Keratinocyte (primary cell): ENCODE results near the gene TMUB2.

ENCODE experiments used
- CTCF ChIP-seq, 3 experiments: IDR thresholded peaks in 1 of 3; conservative IDR thresholded peaks in 1 of 3; optimal IDR thresholded peaks in 1 of 3; 2 replicates in 2 of 3; 3 replicates in 1 of 3; pipeline versions ENCODE3 to v1.5.1; 2011; ENCODE audit warnings: low read length in 3 of 3, mild to moderate bottlenecking in 3 of 3, moderate library complexity in 2 of 3, control low read depth in 1 of 3, inconsistent platforms in 1 of 3; ENCODE audit not compliant: insufficient read depth in 2 of 3; ENCODE audit errors: extremely low read depth in 1 of 3
- EZH2 ChIP-seq: IDR thresholded peaks from one replicate; pipeline ENCODE4 v1.6.1; 2012; ENCODE audit warnings: inconsistent platforms, mild to moderate bottlenecking, low read length, moderate library complexity

DNA sequence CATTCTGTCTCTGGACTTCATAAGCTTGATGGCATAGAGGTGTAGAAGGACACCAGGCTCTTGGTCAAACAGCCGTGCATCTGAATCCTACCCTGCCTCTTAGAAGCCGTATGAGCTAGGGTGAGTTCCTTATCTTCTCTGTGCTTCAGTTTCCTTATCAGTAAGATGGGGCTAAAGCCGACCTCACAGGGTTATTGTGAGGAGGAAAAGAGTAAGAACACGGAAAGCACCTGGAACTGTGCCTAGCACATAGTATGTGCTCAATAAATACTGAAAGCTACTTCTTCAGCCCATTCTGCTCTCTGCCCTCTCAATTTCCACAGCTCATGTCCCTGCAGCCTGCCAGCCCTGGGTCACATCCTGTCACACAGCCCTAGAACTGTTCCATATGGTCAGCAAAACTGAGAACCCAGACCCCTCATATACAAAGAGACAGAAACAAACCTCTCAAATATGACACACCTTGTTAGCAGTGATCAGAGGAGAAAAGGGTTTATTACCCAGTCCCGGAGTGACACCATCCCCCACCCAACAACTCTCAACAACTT, 49.7 kb downstream of the TMUB2 start:
- TF ChIP-seq EZH2: no peak
- TF ChIP-seq CTCF (optimal IDR thresholded peaks at IDR 0.05 in 1 of 3, IDR thresholded peaks at IDR 0.05 in 1 of 3, conservative IDR thresholded peaks at IDR 0.05 in 1 of 3; ENCODE audit: extremely low read depth in 1 of 3, insufficient read depth in 2 of 3, low read length in 3 of 3): no peak
